ENCODE results near the gene HIGD1A. TPM values are rescaled to one million over a fixed set of nuclear protein-coding genes. Genes with fewer than 3 reads are reported as not detected.

HIGD1A gene
- total and polyA plus RNA-seq, 9 of the 15 experiments (the other 6 are each of a cell fraction or from before 2014, with no cell fraction given): 165 to 1,185 (median 333) TPM

- TF ChIP-seq MTF1 (CRISPR knock-in tag; IDR thresholded peaks at IDR 0.05; ENCODE audit: borderline replicate concordance) (no peak), ZNF197 (CRISPR knock-in tag; IDR thresholded peaks at IDR 0.05; ENCODE audit: low read depth) (no peak), SMARCE1 (IDR thresholded peaks at IDR 0.05) (no peak), MIER1 (IDR thresholded peaks at IDR 0.05; ENCODE audit: low read depth) (no peak), RBM17 (IDR thresholded peaks at IDR 0.05; ENCODE audit: borderline replicate concordance, low read depth, low read length) (no peak), ZNF175 (CRISPR knock-in tag; IDR thresholded peaks at IDR 0.05; ENCODE audit: low read depth) (no peak), TSC22D4 (tag; IDR thresholded peaks at IDR 0.05) (no peak), TFAP4 (CRISPR knock-in tag; IDR thresholded peaks at IDR 0.05; ENCODE audit: borderline replicate concordance) (peak; percentile 81)
Observed at GRCh38 chr3:42831321-42831713, 27.0 kb upstream of the HIGD1A start (continued).

GRCh38 chr3:42830437-42831320 lies 26.4 kb upstream of the HIGD1A start:
- Histone ChIP-seq H2AFZ (ENCODE audit: low read depth, low read length) (no peak overlapping the region), H3K27ac (ENCODE audit: extremely low read depth, low read depth, low read length) (no peak overlapping the region), H3K9ac (ENCODE audit: insufficient read depth in 1 of 2, low read depth in 2 of 2, low read length in 2 of 2) (no peak overlapping the region), H3K27me3 (ENCODE audit: control insufficient read depth in 2 of 2, insufficient read depth in 2 of 2, low read length in 2 of 2) (peaks cover 0 to 2% of the 10 kb centered on the region in 2 experiments; a peak in 1 of 5 replicates), H3K79me2 (ENCODE audit: control insufficient read depth, insufficient read depth, low read length) (no peaks in the 10 kb centered on the region), H3K36me3 (ENCODE audit: control insufficient read depth, insufficient read depth, low read length) (no peaks in the 10 kb centered on the region), H3K9me1 (ENCODE audit: control insufficient read depth, insufficient read depth, low read length) (no peaks in the 10 kb centered on the region), H3K4me3 (no peak overlapping the region), H3K4me2 (ENCODE audit: insufficient read depth, low read length) (no peak overlapping the region), H3K9me3 (replicated peaks; ENCODE audit: control insufficient read depth, insufficient read depth, low read depth, low read length) (no peaks in the 10 kb centered on the region), H4K20me1 (replicated peaks; ENCODE audit: control insufficient read depth, insufficient read depth, low read length) (no peaks in the 10 kb centered on the region), H3K4me1 (replicated peaks in 1 of 2; ENCODE audit: control insufficient read depth in 2 of 2, insufficient read depth in 2 of 2, low read length in 2 of 2) (peaks cover 3% of the 10 kb centered on the region in 2 experiments; a peak in 3 of 5 replicates)
- in situ Hi-C loops (cut with MboI) (no loop called here), intact Hi-C loops (cut with micrococcal nuclease) (loop anchor here (1.0 to 10.0 kb wide), 5 partner anchors 49 to 328 kb away; partner anchors contain the start of gene VIPR1)
- ATAC-seq: peak; percentile 92
- WGBS (ENCODE audit: insufficient coverage, low coverage, missing lambda C conversion rate): 23% methylated on average over 7 of the region's 7 CpGs
- POLR2A ChIA-PET: interaction anchor here (0.6 to 2.1 kb wide), 10 partner anchors 9 to 440 kb away, joined by 3 to 7 read pairs (median 4); no protein-coding TSS in a partner anchor
- CTCF ChIA-PET (ENCODE audit: low intra/inter-chr PET ratio): interaction anchor here (0.6 to 4.5 kb wide), 8 partner anchors 11 to 860 kb away, joined by 3 to 61 read pairs (median 4); partner anchors contain the start of gene ABHD5
- DNase-seq (ENCODE audit: extremely low read depth in 1 of 4, low spot score in 3 of 4): peak; percentile 73 to 82 (median 78)
- BruUV-seq (replicated peaks): no TSS peak
- peak; percentile 78 for FAIRE-seq
- TF ChIP-seq ZNF512 (tag; IDR thresholded peaks at IDR 0.05) (peak; percentile 85), CREB1 (IDR thresholded peaks at IDR 0.05) (no peak), CREB1 (CRISPR knock-in tag; IDR thresholded peaks at IDR 0.05) (peak; percentile 26; the same call in 1 of the 2 replicates), ZC3H11A (IDR thresholded peaks at IDR 0.05; ENCODE audit: low read depth, low read length) (0 out of 2 replicates have a peak, but pooled peaks have one; percentile 28), HNRNPL (IDR thresholded peaks at IDR 0.05; ENCODE audit: low read depth, low read length) (peak; percentile 21; the same call in 1 of the 2 replicates), CHD2 (IDR thresholded peaks at IDR 0.05; ENCODE audit: low read depth, low read length) (0 out of 2 replicates have a peak, but pooled peaks have one; percentile 8), GTF2F1 (IDR thresholded peaks at IDR 0.05; ENCODE audit: low read depth, low read length) (no peak)
